ENCODE results near the gene KLF12.

- TF ChIP-seq CTCF (conservative IDR thresholded peaks at IDR 0.05; ENCODE audit: low read length) (no peak), EZH2phosphoT487 (IDR thresholded peaks at IDR 0.05; ENCODE audit: borderline replicate concordance) (no peak)
Observed at GRCh38 chr13:74169676-74170075, 35.5 kb upstream of the KLF12 start.
